ENCODE data around the gene B4GALT2.
A peak's percentile ranks its signal among the peaks of the same experiment; 100 is the strongest.

B4GALT2 gene

GRCh38 chr1:43970502-43970901 lies 8.5 kb upstream of the B4GALT2 start:
- Histone ChIP-seq H3K4me3 (ENCODE audit: insufficient read depth, low read depth, low read length) (peak overlapping the region; percentile 97), H3K4me1 (ENCODE audit: control insufficient read depth, insufficient read depth, low read length) (peaks cover 7% of the 10 kb centered on the region), H3K27me3 (ENCODE audit: control insufficient read depth, insufficient read depth, low read length, poor library complexity, severe bottlenecking) (no peaks in the 10 kb centered on the region), H3K36me3 (ENCODE audit: control insufficient read depth, insufficient read depth, low read length) (no peaks in the 10 kb centered on the region), H3K9me3 (ENCODE audit: control insufficient read depth, low read length) (no peaks in the 10 kb centered on the region), H3K27ac (ENCODE audit: insufficient read depth, low read depth, low read length, poor library complexity, severe bottlenecking) (no peak overlapping the region)
- WGBS, 2 experiments: 57 to 63% methylated on average over 5 of the region's 5 CpGs

DNA sequence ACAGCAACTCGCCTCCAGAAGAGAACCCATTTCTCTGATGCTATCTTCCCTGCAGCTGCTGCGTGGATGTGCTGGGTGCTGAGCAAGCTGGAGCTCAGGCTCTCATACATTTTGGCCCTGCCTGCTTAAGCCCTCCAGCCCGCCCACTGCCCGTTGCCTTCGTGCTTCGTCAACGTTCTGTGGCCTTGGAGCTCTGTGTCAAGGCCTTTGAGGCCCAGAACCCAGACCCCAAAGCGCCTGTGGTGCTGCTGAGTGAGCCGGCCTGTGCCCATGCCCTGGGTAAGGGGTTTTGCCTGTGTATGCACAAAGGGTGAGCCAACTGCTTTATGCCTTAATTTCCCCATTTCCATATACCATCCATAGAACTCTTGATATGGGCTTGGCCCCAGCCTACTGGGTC lies 8.1 kb upstream of the B4GALT2 start:
- H3K9me3 ChIP-seq (ENCODE audit: control insufficient read depth, low read length): no peaks in the 10 kb centered on the region
- peaks cover 11% of the 10 kb centered on the region for H3K4me1 ChIP-seq (ENCODE audit: control insufficient read depth, insufficient read depth, low read length)
- H3K27me3 ChIP-seq (ENCODE audit: control insufficient read depth, insufficient read depth, low read length, poor library complexity, severe bottlenecking): no peaks in the 10 kb centered on the region
- WGBS, 2 experiments: 94 to 95% methylated on average over 9 of the region's 9 CpGs
- no peaks in the 10 kb centered on the region for H3K36me3 ChIP-seq (ENCODE audit: control insufficient read depth, insufficient read depth, low read length)
- H3K27ac ChIP-seq (ENCODE audit: insufficient read depth, low read depth, low read length, poor library complexity, severe bottlenecking): no peak overlapping the region
- peak overlapping the region; percentile 97 for H3K4me3 ChIP-seq (ENCODE audit: insufficient read depth, low read depth, low read length)

DNA sequence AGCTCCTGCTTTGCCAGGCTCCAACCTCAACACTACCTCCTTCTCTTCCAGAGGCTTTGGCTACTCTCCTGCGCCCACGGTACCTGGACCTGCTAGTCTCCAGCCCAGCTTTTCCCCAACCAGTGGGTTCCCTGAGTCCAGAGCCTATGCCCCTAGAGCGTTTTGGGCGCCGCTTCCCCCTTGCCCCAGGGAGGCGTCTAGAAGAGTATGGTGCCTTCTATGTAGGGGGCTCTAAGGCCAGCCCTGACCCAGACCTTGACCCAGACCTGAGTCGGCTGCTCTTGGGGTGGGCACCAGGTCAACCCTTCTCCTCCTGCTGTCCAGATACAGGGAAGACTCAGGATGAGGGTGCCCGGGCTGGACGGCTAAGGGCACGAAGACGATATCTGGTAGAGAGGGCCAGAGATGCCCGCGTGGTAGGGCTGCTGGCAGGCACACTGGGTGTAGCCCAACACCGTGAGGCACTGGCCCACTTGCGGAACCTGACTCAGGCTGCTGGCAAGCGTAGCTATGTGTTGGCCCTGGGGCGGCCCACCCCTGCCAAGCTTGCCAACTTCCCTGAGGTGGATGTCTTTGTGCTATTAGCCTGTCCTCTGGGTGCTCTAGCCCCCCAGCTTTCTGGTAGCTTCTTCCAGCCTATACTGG lies 7.6 kb upstream of the B4GALT2 start:
- no peak overlapping the region for H3K27ac ChIP-seq (ENCODE audit: insufficient read depth, low read depth, low read length, poor library complexity, severe bottlenecking)
- H3K9me3 ChIP-seq (ENCODE audit: control insufficient read depth, low read length): no peaks in the 10 kb centered on the region
- H3K36me3 ChIP-seq (ENCODE audit: control insufficient read depth, insufficient read depth, low read length): peaks cover 4% of the 10 kb centered on the region
- H3K4me1 ChIP-seq (ENCODE audit: control insufficient read depth, insufficient read depth, low read length): peaks cover 17% of the 10 kb centered on the region
- H3K4me3 ChIP-seq (ENCODE audit: insufficient read depth, low read depth, low read length): no peak overlapping the region
- 95 to 96% methylated on average over 17 of the region's 17 CpGs for WGBS, 2 experiments
- no peaks in the 10 kb centered on the region for H3K27me3 ChIP-seq (ENCODE audit: control insufficient read depth, insufficient read depth, low read length, poor library complexity, severe bottlenecking)

DNA sequence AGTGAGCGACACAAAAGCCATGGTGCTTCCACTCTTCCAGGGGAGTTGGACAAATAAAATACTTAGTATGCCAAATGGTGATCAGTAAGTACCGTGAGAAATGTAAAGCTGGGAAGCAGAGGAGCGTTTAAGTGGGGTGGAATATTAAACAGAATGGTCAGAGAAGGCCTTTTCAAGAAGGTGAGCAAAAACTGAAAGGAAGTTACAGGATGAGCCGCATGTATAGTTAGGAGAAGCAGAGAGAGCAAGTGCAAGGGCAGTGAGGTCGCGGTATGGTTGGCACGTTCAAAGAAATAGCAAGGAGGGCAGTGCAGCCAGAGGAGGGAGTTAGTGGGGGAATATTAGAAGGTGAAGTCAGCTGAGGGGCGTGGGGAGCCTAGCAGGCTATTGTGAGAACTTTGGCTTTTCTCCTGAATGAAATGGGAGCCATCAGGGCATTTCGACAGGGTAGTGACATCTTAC lies 5.0 kb upstream of the B4GALT2 start:
- Histone ChIP-seq H3K4me3 (ENCODE audit: insufficient read depth, low read depth, low read length) (peak overlapping the region; percentile 93), H3K4me1 (ENCODE audit: control insufficient read depth, insufficient read depth, low read length) (peaks cover 23% of the 10 kb centered on the region), H3K27ac (ENCODE audit: insufficient read depth, low read depth, low read length, poor library complexity, severe bottlenecking) (no peak overlapping the region), H3K27me3 (ENCODE audit: control insufficient read depth, insufficient read depth, low read length, poor library complexity, severe bottlenecking) (no peaks in the 10 kb centered on the region), H3K36me3 (ENCODE audit: control insufficient read depth, insufficient read depth, low read length) (peaks cover 18% of the 10 kb centered on the region), H3K9me3 (ENCODE audit: control insufficient read depth, low read length) (no peaks in the 10 kb centered on the region)
- 44 to 46% methylated on average over 9 of the region's 9 CpGs for WGBS, 2 experiments

DNA sequence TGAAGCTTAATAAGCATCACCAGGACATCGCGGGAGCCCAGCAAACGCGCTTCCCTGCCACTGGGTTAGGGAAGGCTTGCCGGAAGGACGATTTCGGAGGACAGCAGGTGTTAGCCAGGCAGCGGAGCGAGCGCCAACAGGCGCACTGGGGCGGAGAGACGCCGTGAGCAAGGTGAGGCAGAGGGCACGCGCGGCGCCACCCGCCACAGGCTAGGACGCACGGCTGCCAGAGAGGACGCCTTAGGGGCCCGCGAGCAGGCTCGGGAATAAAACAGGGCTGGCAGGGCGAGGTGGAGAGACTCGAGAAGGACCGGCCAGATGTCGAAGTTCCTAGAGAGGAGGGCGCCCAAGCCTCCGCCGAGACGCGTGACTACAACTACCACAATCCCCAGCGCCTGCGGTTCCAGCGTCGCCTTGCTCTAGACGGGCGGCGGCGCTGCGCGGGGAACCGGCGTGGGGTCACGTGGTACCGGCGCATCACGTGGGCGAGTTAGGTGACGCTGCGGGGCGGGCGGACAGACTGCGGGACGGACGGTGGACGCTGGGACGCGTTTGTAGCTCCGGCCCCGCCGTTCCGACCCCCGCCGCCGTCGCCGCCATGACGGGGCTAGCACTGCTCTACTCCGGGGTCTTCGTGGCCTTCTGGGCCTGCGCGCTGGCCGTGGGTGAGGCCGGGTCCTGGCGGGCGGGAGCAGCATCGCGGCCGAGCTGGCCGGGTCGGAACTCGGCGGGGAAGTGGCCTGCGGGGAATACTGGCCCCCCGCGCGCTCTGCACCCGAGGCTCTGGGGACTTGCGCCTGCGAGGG lies 4.4 kb upstream of the B4GALT2 start, which contains the start of gene ATP6V0B:
Gene ATP6V0B, plus strand, starts transcription at position 518 of the 806 bp plus-strand sequence. Its CDS starts 81 bp downstream, at position 599.
- peaks cover 23% of the 10 kb centered on the region for H3K4me1 ChIP-seq (ENCODE audit: control insufficient read depth, insufficient read depth, low read length)
- peak within 1 kb of the TSS; percentile 31 for H3K27ac ChIP-seq (ENCODE audit: insufficient read depth, low read depth, low read length, poor library complexity, severe bottlenecking)
- WGBS, 2 experiments: 0 to 1% methylated on average over 93 of the region's 93 CpGs
- H3K9me3 ChIP-seq (ENCODE audit: control insufficient read depth, low read length): no peaks in the 10 kb centered on the region
- H3K4me3 ChIP-seq (ENCODE audit: insufficient read depth, low read depth, low read length): peak within 1 kb of the TSS; percentile 93
- no peaks in the 10 kb centered on the region for H3K27me3 ChIP-seq (ENCODE audit: control insufficient read depth, insufficient read depth, low read length, poor library complexity, severe bottlenecking)
- H3K36me3 ChIP-seq (ENCODE audit: control insufficient read depth, insufficient read depth, low read length): peaks cover 18% of the 10 kb centered on the region

DNA sequence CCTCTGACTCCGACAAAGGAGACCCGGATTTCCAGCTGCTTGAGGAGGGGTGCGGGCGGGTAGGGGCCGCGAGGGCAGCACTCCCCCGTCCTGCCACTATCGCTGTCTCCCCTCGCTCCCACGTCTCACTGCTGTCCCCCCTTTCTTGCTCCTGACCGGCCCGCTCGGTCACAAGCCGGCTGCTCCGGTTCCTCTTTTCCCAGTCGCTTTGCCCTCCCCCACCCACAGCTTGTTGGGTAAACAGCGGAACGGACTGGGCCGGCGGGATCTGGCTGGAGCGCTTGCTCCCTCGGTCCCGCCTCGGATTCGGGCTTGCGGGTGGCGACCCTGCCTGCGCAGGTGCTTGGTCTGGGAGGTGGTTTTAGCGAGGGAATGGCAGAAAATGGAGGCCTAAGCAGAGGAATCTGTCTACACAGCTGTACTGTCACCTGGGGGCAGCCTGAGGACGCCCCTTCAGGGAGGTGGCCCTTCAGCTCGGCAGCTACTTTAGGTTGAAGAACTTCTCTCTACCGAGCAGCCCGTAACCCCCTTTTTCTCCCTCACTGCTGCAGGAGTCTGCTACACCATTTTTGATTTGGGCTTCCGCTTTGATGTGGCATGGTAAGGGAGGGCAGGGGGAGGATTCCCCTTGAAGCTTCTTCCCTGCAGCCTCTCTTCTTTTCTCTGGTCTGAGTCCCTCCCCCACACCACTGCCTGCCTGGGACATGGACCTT lies 3.6 kb upstream of the B4GALT2 start:
- Histone ChIP-seq H3K27ac (ENCODE audit: insufficient read depth, low read depth, low read length, poor library complexity, severe bottlenecking) (peak overlapping the region; percentile 31), H3K4me1 (ENCODE audit: control insufficient read depth, insufficient read depth, low read length) (peaks cover 30% of the 10 kb centered on the region)

DNA sequence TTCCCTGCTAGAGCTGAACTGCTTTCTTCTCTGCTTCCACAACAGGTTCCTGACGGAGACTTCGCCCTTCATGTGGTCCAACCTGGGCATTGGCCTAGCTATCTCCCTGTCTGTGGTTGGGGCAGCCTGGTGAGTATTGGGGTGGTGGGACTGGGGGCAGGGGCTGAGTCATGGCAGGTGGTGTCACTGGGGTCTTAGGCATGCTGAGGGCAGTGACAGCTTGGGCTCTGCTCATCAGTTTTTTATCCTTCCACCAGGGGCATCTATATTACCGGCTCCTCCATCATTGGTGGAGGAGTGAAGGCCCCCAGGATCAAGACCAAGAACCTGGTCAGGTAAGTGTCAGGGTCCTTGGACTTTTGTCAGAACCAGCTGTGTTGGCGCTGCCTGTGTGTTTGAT lies 3.0 kb upstream of the B4GALT2 start:
- no peak overlapping the region for H3K27ac ChIP-seq (ENCODE audit: insufficient read depth, low read depth, low read length, poor library complexity, severe bottlenecking)
- no peaks in the 10 kb centered on the region for H3K27me3 ChIP-seq (ENCODE audit: control insufficient read depth, insufficient read depth, low read length, poor library complexity, severe bottlenecking)
- peaks cover 18% of the 10 kb centered on the region for H3K36me3 ChIP-seq (ENCODE audit: control insufficient read depth, insufficient read depth, low read length)
- 90 to 94% methylated on average over 4 of the region's 4 CpGs for WGBS, 2 experiments
- H3K4me1 ChIP-seq (ENCODE audit: control insufficient read depth, insufficient read depth, low read length): peaks cover 26% of the 10 kb centered on the region
- H3K9me3 ChIP-seq (ENCODE audit: control insufficient read depth, low read length): no peaks in the 10 kb centered on the region
- H3K4me3 ChIP-seq (ENCODE audit: insufficient read depth, low read depth, low read length): peak overlapping the region; percentile 93

More for the DNA sequence above, 3.6 kb upstream of the B4GALT2 start:
- Histone ChIP-seq H3K4me3 (ENCODE audit: insufficient read depth, low read depth, low read length) (peak overlapping the region; percentile 93), H3K27me3 (ENCODE audit: control insufficient read depth, insufficient read depth, low read length, poor library complexity, severe bottlenecking) (no peaks in the 10 kb centered on the region), H3K9me3 (ENCODE audit: control insufficient read depth, low read length) (no peaks in the 10 kb centered on the region), H3K36me3 (ENCODE audit: control insufficient read depth, insufficient read depth, low read length) (peaks cover 18% of the 10 kb centered on the region)
- WGBS, 2 experiments: 3% methylated on average over 33 to 34 of the region's 34 CpGs

DNA sequence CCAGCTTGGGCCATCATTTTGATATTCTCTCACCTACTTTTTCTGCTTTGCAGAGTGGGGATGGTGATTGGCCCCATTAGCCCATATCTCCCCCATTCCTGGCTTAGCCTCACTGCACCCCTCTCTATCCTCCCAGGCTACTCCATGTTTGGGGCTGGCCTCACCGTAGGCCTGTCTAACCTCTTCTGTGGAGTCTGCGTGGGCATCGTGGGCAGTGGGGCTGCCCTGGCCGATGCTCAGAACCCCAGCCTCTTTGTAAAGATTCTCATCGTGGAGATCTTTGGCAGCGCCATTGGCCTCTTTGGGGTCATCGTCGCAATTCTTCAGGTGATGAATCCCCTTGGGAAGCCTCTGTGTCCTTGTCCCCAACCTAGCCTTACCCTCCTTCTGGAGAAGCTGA lies 2.1 kb upstream of the B4GALT2 start:
- H3K4me1 ChIP-seq (ENCODE audit: control insufficient read depth, insufficient read depth, low read length): peaks cover 26% of the 10 kb centered on the region
- no peak overlapping the region for H3K27ac ChIP-seq (ENCODE audit: insufficient read depth, low read depth, low read length, poor library complexity, severe bottlenecking)
- H3K9me3 ChIP-seq (ENCODE audit: control insufficient read depth, low read length): no peaks in the 10 kb centered on the region
- WGBS, 2 experiments: 94 to 96% methylated on average over 8 of the region's 8 CpGs
- peaks cover 18% of the 10 kb centered on the region for H3K36me3 ChIP-seq (ENCODE audit: control insufficient read depth, insufficient read depth, low read length)
- H3K4me3 ChIP-seq (ENCODE audit: insufficient read depth, low read depth, low read length): no peak overlapping the region
- no peaks in the 10 kb centered on the region for H3K27me3 ChIP-seq (ENCODE audit: control insufficient read depth, insufficient read depth, low read length, poor library complexity, severe bottlenecking)

- H3K4me3 ChIP-seq (ENCODE audit: insufficient read depth, low read depth, low read length): no peak overlapping the region
- peaks cover 26% of the 10 kb centered on the region for H3K4me1 ChIP-seq (ENCODE audit: control insufficient read depth, insufficient read depth, low read length)
- no peaks in the 10 kb centered on the region for H3K27me3 ChIP-seq (ENCODE audit: control insufficient read depth, insufficient read depth, low read length, poor library complexity, severe bottlenecking)
- H3K36me3 ChIP-seq (ENCODE audit: control insufficient read depth, insufficient read depth, low read length): peaks cover 18% of the 10 kb centered on the region
- no peaks in the 10 kb centered on the region for H3K9me3 ChIP-seq (ENCODE audit: control insufficient read depth, low read length)
- H3K27ac ChIP-seq (ENCODE audit: insufficient read depth, low read depth, low read length, poor library complexity, severe bottlenecking): no peak overlapping the region
- WGBS, 2 experiments: 94 to 96% methylated on average over 8 to 9 of the region's 9 CpGs
These were observed 1.4 kb upstream of the B4GALT2 start for GRCh38 chr1:43977376-43978263.

Data from ectodermal cell (in vitro differentiated cells).